A549 (cell line): ENCODE measurements around the gene TMEM198. TPM values are rescaled to one million over a fixed set of nuclear protein-coding genes. Genes with fewer than 3 reads are reported as not detected.

Source experiments
- ATAC-seq, 2 experiments: fragments of 200-7000 bp in 1 of 2; fragments of >200 bp in 1 of 2; cut with Nextera tagmentation in 1 of 2; cut with Tn5 transposase in 1 of 2; 3 replicates each; pipeline versions ENCODE4 v1.8.0 to v1.9.1; 2018 to 2020; ENCODE audit warnings: mild to moderate bottlenecking in 1 of 2, moderate library complexity in 1 of 2
- CTCF ChIA-PET: fragments of 300-600 bp; sonication (Branson Sonifier 250); formaldehyde crosslinking; extraction: SDS; loops from one replicate; lab custom pipeline; 2021; ENCODE audit warnings: antibody characterized with exemption, inconsistent platforms; lab: Yijun Ruan, JAX
- POLR2A ChIA-PET: fragments of 350-600 bp; formaldehyde crosslinking; extraction: SDS; loops from one replicate; lab custom pipeline; 2021; ENCODE audit warnings: antibody characterized with exemption, inconsistent platforms; lab: Yijun Ruan, JAX
- DNase-seq, 2 experiments: peaks; one replicate each; pipeline versions ENCODE4 v3.0.0 to v3.0.0-alpha.2; 2011 to 2016; ENCODE audit warnings: low read depth in 1 of 2, low spot score in 1 of 2
- FAIRE-seq: peaks from 2 replicates; lab custom pipeline; 2011; peaks lifted over from hg19 to GRCh38; lab: Jason Lieb, UNC
- H3K27ac ChIP-seq, 2 experiments: fragments of >200 bp; sonication (Bioruptor Twin); formaldehyde crosslinking; 3 replicates each; pipeline ENCODE4 v1.5.1; 2016 to 2017
- H3K4me1 ChIP-seq: fragments of >200 bp; sonication (Bioruptor Twin); formaldehyde crosslinking; 3 replicates; pipeline ENCODE4 v1.6.1; 2016
- H3K4me2 ChIP-seq: fragments of >200 bp; sonication (Bioruptor Twin); formaldehyde crosslinking; 3 replicates; pipeline ENCODE4 v1.6.1; 2016
- H3K4me3 ChIP-seq: fragments of >200 bp; sonication (Bioruptor Twin); formaldehyde crosslinking; 3 replicates; pipeline ENCODE4 v1.5.1; 2016
- H3K9me3 ChIP-seq: fragments of >200 bp; sonication (Bioruptor Twin); formaldehyde crosslinking; 3 replicates; pipeline ENCODE4 v1.6.1; 2016
- BHLHE40 ChIP-seq: IDR thresholded peaks from 2 replicates; pipeline ENCODE4 v1.6.1; 2012; ENCODE audit warnings: low read depth, low read length, inconsistent platforms
- CEBPB ChIP-seq, 2 experiments: fragments of >200 bp in 1 of 2; sonication (Bioruptor Twin) in 1 of 2; formaldehyde crosslinking in 1 of 2; IDR thresholded peaks; 2 replicates each; pipeline ENCODE4 v1.6.1; 2012 to 2016
- CHD4 ChIP-seq: fragments of 200-600 bp; sonication (generic); IDR thresholded peaks from 2 replicates; pipeline ENCODE4 v1.6.1; 2016; ENCODE audit warnings: antibody characterized with exemption, mild to moderate bottlenecking, borderline replicate concordance
- FOXS1 ChIP-seq: fragments of 250-450 bp; sonication (Bioruptor Pico); IDR thresholded peaks from 2 replicates; pipeline ENCODE4 v1.5.0; 2020; ENCODE audit warnings: mild to moderate bottlenecking, moderate library complexity
- HOXA7 ChIP-seq: fragments of 250-450 bp; sonication (Bioruptor Pico); IDR thresholded peaks from 2 replicates; pipeline ENCODE4 v1.5.0; 2020; ENCODE audit warnings: mild to moderate bottlenecking, moderate library complexity
- HOXB13 ChIP-seq: fragments of 250-450 bp; sonication (Bioruptor Pico); IDR thresholded peaks from 2 replicates; pipeline ENCODE4 v1.5.0; 2020; ENCODE audit warnings: low read depth, mild to moderate bottlenecking, moderate library complexity
- MAZ ChIP-seq: fragments of 150-350 bp; IDR thresholded peaks from 2 replicates; pipeline ENCODE4 v1.6.1; 2014; ENCODE audit warnings: antibody characterized with exemption, low read depth, low read length, borderline replicate concordance
- NR3C1 ChIP-seq: fragments of >200 bp; sonication (Bioruptor Twin); formaldehyde crosslinking; IDR thresholded peaks from 3 replicates; pipeline ENCODE4 v1.6.1; 2017
- PHF8 ChIP-seq: fragments of 200-600 bp; sonication (generic); IDR thresholded peaks from 2 replicates; pipeline ENCODE4 v1.6.1; 2016; ENCODE audit warnings: low read depth, mild to moderate bottlenecking, antibody characterized with exemption, moderate library complexity, borderline replicate concordance
- POLR2A ChIP-seq: IDR thresholded peaks from 2 replicates; pipeline ENCODE4 v1.6.1; 2012; ENCODE audit warnings: mild to moderate bottlenecking, low read length
- RAD21 ChIP-seq, 2 experiments: fragments of >200 bp in 1 of 2; sonication (Bioruptor Twin) in 1 of 2; formaldehyde crosslinking in 1 of 2; IDR thresholded peaks in 1 of 2; conservative IDR thresholded peaks in 1 of 2; 2 replicates in 1 of 2; 3 replicates in 1 of 2; pipeline ENCODE4 v1.6.1; 2012 to 2018; ENCODE audit warnings: inconsistent platforms in 1 of 2
- RARB ChIP-seq: fragments of 250-450 bp; sonication (Bioruptor Pico); IDR thresholded peaks from 2 replicates; pipeline ENCODE4 v1.8.0; 2021; ENCODE audit warnings: mild to moderate bottlenecking, moderate library complexity
- RCOR1 ChIP-seq: fragments of 150-350 bp; IDR thresholded peaks from 2 replicates; pipeline ENCODE4 v1.6.1; 2014; ENCODE audit warnings: antibody characterized with exemption, low read length, low read depth
- SREBF2 ChIP-seq: fragments of 450-650 bp; IDR thresholded peaks from 2 replicates; pipeline ENCODE4 v1.6.1; 2014; ENCODE audit warnings: mild to moderate bottlenecking, moderate library complexity
- TP53 ChIP-seq: fragments of 250-450 bp; sonication (Bioruptor Pico); IDR thresholded peaks from 2 replicates; pipeline ENCODE4 v1.5.0; 2021; ENCODE audit warnings: mild to moderate bottlenecking, moderate library complexity
- ZC3H11A ChIP-seq: fragments of 450-650 bp; IDR thresholded peaks from 2 replicates; pipeline ENCODE4 v1.6.1; 2014; ENCODE audit warnings: antibody characterized with exemption, mild to moderate bottlenecking
- ZFP36 ChIP-seq: fragments of 450-650 bp; IDR thresholded peaks from 2 replicates; pipeline ENCODE4 v1.6.1; 2014; ENCODE audit warnings: borderline replicate concordance; ENCODE audit not compliant: partially characterized antibody
- ZNF302 ChIP-seq: fragments of 250-450 bp; sonication (Bioruptor Pico); IDR thresholded peaks from 2 replicates; pipeline ENCODE4 v1.9.0; 2021; ENCODE audit warnings: inconsistent platforms, mild to moderate bottlenecking, moderate library complexity
- ZSCAN20 ChIP-seq: fragments of 250-450 bp; sonication (Bioruptor Pico); IDR thresholded peaks from 2 replicates; pipeline ENCODE4 v1.8.0; 2022; ENCODE audit warnings: mild to moderate bottlenecking, moderate library complexity
- WGBS: methylation state at CpG from one replicate; pipeline ENCODE4 v1.1.6; 2017; ENCODE audit errors: missing lambda C conversion rate; 5-methylcytosine and 5-hydroxymethylcytosine counted together
- polyA plus RNA-seq, 4 experiments: library from polyadenylated mRNA; depleted of rRNA in 3 of 4; stranded (reverse); fragments of >200 nt; fragmentation: RNase III in 1 of 4; extraction: RNeasy Plus Mini Kit Qiagen cat#74134 plus additional on column Dnase treatment in 1 of 4; gene quantifications; 2 replicates in 3 of 4; 3 replicates in 1 of 4; pipeline ENCODE4 v1.2.3, GENCODE V29; 2011 to 2017
- TF ChIP-seq, protein P1 (sequence below): fragments of 250-450 bp; sonication (Bioruptor Pico); IDR thresholded peaks from 2 replicates; pipeline ENCODE4 v1.5.0; 2021; ENCODE audit warnings: mild to moderate bottlenecking, moderate library complexity, borderline replicate concordance
- TF ChIP-seq, protein P2 (sequence below): IDR thresholded peaks from 2 replicates; pipeline ENCODE4 v1.6.1; 2012
- TF ChIP-seq, protein P3 (sequence below): fragments of >200 bp; sonication (Bioruptor Twin); formaldehyde crosslinking; IDR thresholded peaks from 2 replicates; pipeline ENCODE4 v1.6.1; 2016
- TF ChIP-seq, protein P4 (sequence below): fragments of 200-600 bp; sonication (generic); IDR thresholded peaks from 2 replicates; pipeline ENCODE4 v1.6.1; 2016; ENCODE audit warnings: antibody characterized with exemption, mild to moderate bottlenecking, moderate library complexity

Gene TMEM198
- polyA plus RNA-seq, 2 of the 4 experiments (the other 2 are of a cell fraction): 0.31 to 0.37 TPM

DNA sequence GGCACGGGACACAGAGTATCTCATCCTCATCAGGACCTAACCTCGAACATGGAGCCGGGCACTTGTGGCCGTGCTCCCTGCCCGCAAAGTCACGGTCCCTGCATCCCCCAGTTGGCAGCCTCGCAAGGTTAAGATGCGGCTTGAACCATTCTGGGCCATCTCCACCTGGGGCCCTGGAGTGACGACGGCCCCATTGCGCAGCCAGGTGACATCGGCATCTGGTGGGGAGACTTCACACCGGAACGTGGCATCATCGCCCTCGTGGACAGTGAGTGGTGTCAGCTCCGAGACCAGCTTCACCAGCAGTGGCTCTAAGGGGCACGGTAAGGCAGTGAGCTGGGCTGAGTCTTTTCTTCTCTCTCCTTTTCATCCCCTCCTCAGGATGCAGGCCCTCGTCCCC is 12.6 kb downstream of the TMEM198 start:
- ATAC-seq: no peak
- ChIA-PET POLR2A (no interaction called here), CTCF (interaction anchor here (1.1 to 5.5 kb wide), 2 partner anchors 15 to 40 kb away, joined by 3 to 23 read pairs; no protein-coding TSS in a partner anchor)
- no peak for TF ChIP-seq ZC3H11A
- TF ChIP-seq, protein P1, sequence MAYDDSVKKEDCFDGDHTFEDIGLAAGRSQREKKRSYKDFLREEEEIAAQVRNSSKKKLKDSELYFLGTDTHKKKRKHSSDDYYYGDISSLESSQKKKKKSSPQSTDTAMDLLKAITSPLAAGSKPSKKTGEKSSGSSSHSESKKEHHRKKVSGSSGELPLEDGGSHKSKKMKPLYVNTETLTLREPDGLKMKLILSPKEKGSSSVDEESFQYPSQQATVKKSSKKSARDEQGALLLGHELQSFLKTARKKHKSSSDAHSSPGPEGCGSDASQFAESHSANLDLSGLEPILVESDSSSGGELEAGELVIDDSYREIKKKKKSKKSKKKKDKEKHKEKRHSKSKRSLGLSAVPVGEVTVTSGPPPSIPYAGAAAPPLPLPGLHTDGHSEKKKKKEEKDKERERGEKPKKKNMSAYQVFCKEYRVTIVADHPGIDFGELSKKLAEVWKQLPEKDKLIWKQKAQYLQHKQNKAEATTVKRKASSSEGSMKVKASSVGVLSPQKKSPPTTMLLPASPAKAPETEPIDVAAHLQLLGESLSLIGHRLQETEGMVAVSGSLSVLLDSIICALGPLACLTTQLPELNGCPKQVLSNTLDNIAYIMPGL: no peak
- TF ChIP-seq TP53: no peak
- TF ChIP-seq RARB: no peak
- no peak for TF ChIP-seq NR3C1
- TF ChIP-seq RCOR1: no peak
- no peak for TF ChIP-seq MAZ
- TF ChIP-seq, protein P2, sequence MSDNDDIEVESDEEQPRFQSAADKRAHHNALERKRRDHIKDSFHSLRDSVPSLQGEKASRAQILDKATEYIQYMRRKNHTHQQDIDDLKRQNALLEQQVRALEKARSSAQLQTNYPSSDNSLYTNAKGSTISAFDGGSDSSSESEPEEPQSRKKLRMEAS: no peak
- H3K27ac ChIP-seq: no peak overlapping the region
- 74% methylated on average over 15 of the region's 19 CpGs for WGBS
- H3K4me1 ChIP-seq: peaks cover 12% of the 10 kb centered on the region
- no peaks in the 10 kb centered on the region for H3K9me3 ChIP-seq
- no peak overlapping the region for H3K4me2 ChIP-seq
- DNase-seq: no peak
- no peak overlapping the region for H3K4me3 ChIP-seq
- FAIRE-seq: no peak

DNA sequence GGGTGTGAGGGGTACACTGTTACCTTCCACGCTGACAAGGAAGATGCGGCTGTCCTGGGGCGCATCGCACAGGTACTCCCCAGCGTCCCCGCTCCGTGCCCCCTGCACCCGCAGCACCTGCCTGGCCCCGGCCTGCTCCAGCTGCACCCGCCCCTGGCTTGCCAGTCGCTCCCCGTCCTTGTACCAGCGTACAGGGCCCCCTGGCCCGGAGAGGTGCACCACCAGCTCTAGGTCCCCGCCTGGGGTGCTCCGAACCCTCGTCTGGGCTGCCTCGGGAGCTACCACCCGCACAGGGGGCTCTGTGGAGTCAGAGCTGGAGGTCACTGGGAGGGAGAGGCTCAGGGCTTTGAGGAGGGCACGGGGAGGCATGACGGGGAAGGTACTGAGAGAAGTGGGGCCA is 13.5 kb downstream of the TMEM198 start:
- 72% methylated on average over 14 of the region's 21 CpGs for WGBS
- no peak for ATAC-seq
- H3K9me3 ChIP-seq: no peaks in the 10 kb centered on the region
- TF ChIP-seq, protein P3, sequence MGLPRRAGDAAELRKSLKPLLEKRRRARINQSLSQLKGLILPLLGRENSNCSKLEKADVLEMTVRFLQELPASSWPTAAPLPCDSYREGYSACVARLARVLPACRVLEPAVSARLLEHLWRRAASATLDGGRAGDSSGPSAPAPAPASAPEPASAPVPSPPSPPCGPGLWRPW: no peak
- TF ChIP-seq ZFP36: no peak
- no peak for TF ChIP-seq RAD21 (conservative IDR thresholded peaks at IDR 0.05 in 1 of 2, IDR thresholded peaks at IDR 0.05 in 1 of 2)
- TF ChIP-seq CEBPB (IDR thresholded peaks at IDR 0.05): no peak
- TF ChIP-seq, protein P1: no peak
- no peak for TF ChIP-seq CHD4
- TF ChIP-seq FOXS1 (CRISPR knock-in tag): no peak
- no peak for TF ChIP-seq POLR2A
- TF ChIP-seq NR3C1: no peak
- no peak for TF ChIP-seq BHLHE40
- TF ChIP-seq PHF8: no peak
- TF ChIP-seq ZSCAN20 (CRISPR knock-in tag): no peak
- TF ChIP-seq, all 56 proteins: peak for 0
- peaks cover 5% of the 10 kb centered on the region; the same call in 1 of the 3 replicates for H3K4me1 ChIP-seq
- ChIA-PET POLR2A (no interaction called here), CTCF (interaction anchor here (1.4 to 5.5 kb wide), 3 partner anchors 16 to 132 kb away, joined by 4 to 23 read pairs (median 7); no protein-coding TSS in a partner anchor)
- DNase-seq (no peak), FAIRE-seq (no peak)
- H3K4me3 ChIP-seq: no peak overlapping the region
- H3K4me2 ChIP-seq: no peak overlapping the region
- no peak overlapping the region for H3K27ac ChIP-seq

DNA sequence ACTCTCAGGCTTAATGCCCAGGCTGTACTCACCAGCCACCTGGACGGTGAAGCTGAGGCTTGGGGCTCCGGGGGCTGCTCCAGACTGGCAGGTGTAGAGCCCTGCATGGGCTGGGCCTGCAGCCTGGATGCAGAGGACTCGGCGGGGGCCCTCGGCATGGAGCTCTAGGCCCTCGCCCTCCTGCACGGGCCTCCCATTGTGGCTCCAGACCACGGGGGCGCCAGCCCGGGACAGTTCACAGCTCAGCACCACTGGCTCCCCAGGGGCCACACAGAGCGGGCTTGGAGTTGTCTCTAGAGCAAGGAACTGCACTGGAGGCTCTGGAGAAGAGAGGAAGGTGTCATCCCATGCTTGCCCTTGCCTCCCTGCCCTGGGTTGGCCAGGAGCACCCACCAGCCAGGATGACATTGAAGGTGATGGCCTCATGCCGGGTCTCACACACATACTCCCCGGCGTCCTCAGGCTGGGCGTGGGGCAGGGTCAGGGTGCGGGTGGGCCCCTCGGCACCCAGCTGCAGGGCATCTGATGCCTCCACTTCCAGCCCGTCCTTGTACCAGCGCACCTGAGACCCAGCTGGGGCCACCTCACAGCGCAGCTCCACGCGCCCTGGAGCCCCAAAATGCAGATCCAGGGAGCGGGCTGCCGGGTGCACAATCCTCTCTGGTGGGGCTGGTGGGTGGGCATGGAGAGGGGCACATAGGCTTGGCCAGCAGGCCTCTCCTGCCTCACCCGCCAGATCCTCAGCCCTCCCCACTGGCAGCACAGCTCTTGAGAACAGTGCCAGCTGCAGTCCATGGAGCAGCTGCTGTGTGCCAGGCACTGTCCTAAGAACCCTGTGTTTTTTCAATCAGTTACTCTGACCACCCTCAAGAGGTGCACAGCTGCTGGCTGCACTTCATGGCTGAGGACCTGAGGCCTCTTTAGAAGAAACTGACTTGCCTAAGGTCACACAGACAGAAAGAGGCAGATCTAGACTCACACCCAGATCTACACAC is 14.3 kb downstream of the TMEM198 start:
- Histone ChIP-seq H3K27ac (no peak overlapping the region), H3K4me3 (no peak overlapping the region), H3K4me1 (peaks cover under 1% of the 10 kb centered on the region; the same call in 1 of the 3 replicates), H3K4me2 (no peak overlapping the region), H3K9me3 (no peaks in the 10 kb centered on the region)
- CTCF ChIA-PET: interaction anchor here (1.4 to 5.6 kb wide), 4 partner anchors 8 to 131 kb away, joined by 4 to 51 read pairs (median 15); no protein-coding TSS in a partner anchor
- POLR2A ChIA-PET: no interaction called here
- DNase-seq (no peak), FAIRE-seq (no peak), ATAC-seq (no peak; a peak in 1 of 6 replicates)
- WGBS: 87% methylated on average over 10 of the region's 25 CpGs
- TF ChIP-seq, protein P2: no peak
- TF ChIP-seq ZNF302 (CRISPR knock-in tag) (no peak), BHLHE40 (no peak), HOXB13 (CRISPR knock-in tag) (no peak), HOXA7 (CRISPR knock-in tag) (no peak), SREBF2 (no peak), FOXS1 (CRISPR knock-in tag) (no peak)
- TF ChIP-seq, protein P4, sequence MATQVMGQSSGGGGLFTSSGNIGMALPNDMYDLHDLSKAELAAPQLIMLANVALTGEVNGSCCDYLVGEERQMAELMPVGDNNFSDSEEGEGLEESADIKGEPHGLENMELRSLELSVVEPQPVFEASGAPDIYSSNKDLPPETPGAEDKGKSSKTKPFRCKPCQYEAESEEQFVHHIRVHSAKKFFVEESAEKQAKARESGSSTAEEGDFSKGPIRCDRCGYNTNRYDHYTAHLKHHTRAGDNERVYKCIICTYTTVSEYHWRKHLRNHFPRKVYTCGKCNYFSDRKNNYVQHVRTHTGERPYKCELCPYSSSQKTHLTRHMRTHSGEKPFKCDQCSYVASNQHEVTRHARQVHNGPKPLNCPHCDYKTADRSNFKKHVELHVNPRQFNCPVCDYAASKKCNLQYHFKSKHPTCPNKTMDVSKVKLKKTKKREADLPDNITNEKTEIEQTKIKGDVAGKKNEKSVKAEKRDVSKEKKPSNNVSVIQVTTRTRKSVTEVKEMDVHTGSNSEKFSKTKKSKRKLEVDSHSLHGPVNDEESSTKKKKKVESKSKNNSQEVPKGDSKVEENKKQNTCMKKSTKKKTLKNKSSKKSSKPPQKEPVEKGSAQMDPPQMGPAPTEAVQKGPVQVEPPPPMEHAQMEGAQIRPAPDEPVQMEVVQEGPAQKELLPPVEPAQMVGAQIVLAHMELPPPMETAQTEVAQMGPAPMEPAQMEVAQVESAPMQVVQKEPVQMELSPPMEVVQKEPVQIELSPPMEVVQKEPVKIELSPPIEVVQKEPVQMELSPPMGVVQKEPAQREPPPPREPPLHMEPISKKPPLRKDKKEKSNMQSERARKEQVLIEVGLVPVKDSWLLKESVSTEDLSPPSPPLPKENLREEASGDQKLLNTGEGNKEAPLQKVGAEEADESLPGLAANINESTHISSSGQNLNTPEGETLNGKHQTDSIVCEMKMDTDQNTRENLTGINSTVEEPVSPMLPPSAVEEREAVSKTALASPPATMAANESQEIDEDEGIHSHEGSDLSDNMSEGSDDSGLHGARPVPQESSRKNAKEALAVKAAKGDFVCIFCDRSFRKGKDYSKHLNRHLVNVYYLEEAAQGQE: no peak
